Activated T-cell treated with anti-CD3 and anti-CD28 coated beads, Interleukin-2, amount 50 U/mL, for 1 hour (primary cell): ENCODE measurements around the gene MYOG.

ENCODE experiments used
- DNase-seq: peaks from one replicate; pipeline ENCODE4 v3.0.0-alpha.2; 2020

Gene MYOG

DNA sequence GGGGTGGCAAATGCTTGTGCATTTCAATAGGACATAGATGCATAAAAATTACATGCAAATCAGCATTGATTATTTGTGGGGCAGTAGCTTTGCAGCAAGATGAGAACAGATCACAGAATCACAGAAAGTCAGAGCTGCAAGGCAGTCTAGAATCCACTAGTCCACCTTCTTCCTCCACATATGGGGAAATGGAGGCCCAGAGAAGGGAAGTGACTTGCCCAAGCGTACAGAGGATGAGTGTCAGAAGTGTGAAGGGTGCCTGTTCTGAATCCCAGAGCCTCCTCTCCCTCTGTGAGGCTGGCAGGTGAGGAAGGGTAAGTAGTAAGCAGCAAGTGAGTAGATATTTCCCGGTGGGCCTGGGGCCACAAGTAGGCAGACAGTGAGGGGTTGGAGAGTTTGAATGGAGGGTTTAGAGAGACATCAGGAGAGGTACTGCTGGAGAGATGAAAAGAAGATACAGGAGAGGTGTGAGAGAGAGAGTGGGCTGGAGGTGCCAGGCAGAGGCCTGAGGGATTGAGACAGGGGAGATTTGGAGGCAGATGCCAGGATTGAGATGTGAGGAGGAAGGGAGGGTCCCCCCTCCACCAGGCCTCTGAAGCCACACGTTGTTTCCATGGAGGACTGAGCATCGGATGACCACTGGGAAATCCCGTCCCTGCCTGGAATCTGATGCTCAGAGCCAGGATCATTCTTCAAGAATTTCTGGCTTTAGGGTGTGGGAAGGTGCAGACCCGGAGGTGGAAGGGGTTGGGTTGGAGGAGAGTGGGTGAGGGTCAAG lies 4.8 kb upstream of the MYOG start:
- no peak for DNase-seq

DNA sequence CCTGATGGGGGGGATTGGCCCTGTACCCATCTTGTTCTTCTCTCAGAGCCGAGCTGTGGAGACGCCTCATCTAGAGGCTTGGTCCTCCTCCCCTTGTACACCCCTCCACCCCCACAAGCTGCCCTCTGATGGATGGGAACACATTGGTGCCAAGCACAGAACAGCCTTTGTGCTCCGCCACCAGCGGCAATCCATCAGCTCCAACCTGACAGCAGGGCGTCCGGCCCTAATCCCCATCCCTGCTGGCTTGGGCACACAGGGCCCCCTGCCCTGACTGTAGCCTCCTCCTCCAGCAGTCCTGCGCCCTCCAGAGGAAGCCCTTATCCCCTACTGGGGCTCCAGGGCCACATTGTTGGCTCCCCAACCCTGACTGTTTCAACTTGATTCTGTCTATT lies 3.8 kb upstream of the MYOG start:
- no peak for DNase-seq

DNA sequence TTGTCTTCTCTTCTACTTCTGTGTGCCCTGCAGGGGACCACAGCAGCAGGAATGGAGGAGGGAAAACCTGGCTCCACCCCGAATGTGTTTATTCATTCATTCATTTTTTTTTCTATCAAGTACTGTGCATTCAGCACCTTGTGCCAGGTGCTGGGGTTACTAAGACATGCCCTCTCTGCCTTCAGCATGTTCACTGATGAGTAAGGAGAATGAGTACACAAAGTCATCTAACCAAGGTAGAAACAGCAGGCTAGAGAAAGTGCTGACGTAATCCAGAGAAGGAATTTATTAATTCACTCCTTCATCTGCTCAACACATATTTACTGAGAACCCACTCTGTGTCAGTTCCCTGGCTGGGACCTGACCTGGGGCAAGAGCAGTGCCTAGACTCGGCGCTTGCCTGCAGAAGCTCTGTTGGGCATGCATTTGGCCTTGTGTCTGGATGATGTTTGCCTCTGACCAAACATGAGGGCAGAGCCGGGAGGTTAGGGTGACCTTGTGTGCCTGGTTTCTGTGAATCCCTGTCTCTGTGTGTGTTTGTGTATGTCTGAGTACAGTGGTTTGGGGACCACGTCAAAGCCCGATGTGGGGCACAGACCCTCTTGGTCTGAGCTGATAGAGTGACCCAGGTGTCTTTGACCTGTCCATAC lies 3.3 kb upstream of the MYOG start:
- no peak for DNase-seq

- no peak for DNase-seq
These were observed 2.6 kb upstream of the MYOG start for GRCh38 chr1:203088441-203088840.

- no peak for DNase-seq
These were observed 1.4 kb upstream of the MYOG start for GRCh38 chr1:203086992-203087763.

- DNase-seq: no peak
These were observed 954 bp downstream of the MYOG start for GRCh38 chr1:203084588-203085527.

DNA sequence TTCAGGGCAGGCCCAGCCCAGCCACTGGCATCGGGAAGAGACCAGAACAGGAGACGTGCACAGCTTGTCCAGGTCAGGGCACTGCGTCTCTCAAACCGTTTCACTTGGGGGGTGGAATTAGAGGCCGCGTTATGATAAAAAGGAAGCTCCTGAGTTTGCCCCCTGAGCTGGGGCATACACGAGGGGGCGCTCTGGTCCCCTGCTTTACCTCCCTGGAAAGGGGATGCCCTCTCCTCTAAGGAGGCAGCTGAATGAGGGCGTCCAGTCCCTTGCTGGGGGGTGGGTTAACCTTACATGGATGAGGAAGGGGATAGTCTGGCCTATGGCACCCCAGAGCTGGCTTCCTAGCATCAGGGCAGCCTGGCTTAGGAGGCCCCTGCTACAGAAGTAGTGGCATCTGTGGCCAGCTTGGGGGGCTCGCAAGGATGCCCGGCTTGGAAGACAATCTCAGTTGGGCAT lies 2.3 kb downstream of the MYOG start:
- DNase-seq: no peak

DNA sequence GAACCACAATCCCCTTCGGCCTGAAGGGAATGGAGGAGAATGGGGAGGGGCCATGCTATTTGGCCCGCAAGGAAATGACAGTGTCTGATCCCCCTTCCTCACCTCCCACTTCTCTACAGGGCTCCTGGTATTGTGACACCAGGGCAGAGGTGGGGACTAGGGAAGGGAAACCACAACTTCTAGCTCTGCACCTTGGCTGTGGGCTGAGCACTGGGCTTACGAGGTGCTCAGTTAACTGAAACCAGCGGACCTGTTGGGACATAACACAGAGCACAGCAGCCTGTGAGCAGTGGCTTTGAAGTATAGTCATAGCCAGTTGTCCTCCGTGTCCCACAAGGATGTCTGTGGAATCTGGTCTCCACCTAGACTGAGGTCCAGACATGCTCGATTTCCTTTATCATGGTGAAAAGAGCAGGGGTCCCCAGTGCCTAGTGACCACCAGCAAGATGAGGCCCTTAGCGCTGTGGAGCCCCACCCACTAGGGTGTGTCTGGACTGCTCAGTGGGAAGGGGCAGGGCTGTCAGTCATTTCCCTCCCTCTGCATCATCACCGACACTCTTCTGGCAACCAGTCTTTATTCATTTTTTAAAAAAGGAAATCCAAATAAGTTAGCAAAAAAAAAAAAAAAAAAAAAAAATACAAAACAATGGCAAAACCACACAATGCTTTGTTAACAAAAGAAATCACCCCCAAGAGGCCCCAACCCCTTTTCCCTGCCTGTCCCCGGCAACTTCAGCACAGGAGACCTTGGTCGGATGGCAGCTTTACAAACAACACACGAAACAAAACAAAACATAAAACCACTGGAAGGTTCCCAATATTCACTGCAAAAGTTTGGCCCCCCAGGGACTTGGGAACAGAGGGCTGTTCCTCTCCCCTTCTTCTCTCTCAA lies 3.0 kb downstream of the MYOG start:
- no peak for DNase-seq

DNA sequence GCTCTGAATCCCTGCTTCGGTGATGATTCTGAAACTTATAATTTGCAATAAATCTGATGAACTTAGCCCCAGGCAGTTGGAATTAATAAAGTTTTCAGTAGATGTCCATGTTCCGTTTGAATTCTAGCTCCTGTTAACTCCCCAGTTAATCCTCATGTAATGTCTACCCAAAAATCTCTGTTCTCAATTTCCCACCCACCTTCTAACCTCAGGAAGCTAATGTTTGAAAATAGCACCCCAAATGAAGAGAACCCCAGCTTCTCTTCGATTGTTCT lies 3.6 kb downstream of the MYOG start:
- no peak for DNase-seq

- no peak for DNase-seq
These were observed 4.2 kb downstream of the MYOG start for GRCh38 chr1:203081465-203082230.

DNA sequence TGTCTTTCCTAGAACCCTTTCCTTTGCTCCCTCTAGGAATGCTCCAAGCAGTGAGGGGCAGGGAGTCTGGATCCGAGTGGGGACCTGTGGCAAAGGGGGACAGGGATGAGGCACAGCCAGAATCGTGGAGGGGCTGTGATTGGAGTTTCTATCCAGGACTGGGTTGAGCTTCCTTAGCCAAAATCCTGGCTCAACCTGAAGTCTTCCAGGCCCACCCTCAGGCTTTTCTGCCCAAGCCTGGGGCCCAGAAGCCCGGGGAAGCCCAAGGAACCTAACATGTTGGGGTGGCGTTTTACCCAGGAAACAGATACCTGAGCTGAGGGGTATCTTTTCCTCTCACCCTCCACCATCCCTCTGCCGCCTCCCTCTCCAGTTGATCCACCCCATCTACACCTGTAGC lies 5.4 kb downstream of the MYOG start:
- no peak for DNase-seq

DNA sequence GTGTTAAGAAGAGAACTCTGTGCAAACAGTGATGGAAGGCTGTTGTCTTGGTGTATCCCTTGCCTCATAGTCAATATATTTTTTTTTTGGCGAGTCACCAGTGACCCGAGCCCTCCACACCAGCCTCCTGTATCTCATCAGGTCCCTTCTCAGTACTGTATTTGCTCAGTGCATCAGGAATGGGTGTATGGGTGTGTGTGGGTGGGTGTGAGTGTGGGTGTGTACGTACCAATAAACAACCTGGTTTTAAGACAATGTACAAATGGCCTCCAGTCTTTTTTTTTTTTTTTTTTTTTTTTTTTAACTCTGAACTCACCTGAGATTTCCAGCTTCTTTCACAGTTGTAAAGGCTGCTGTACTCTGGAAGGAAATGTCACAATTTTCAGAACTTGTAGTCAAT lies 7.3 kb downstream of the MYOG start:
- DNase-seq: no peak

- DNase-seq: no peak
These were observed 7.9 kb downstream of the MYOG start for GRCh38 chr1:203077956-203078355.

DNA sequence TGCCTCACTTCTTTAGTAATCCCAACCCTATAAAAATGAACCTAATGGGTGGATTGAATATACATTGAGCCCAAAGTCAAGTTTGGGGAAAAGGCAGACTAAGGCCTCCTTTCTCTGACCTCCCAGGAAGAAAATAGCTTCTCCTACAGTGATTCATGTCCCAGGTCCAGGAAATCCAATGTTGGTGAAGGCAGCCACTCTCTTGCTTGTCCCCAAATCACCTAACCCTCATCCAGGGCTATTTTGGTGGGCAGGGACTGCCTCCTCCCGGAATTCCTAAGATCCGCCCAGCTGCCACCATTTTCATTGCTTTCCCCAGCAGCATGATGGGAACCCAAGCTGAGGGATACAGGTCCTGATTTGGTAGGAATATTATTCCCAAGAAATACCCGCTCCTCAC lies 8.4 kb downstream of the MYOG start:
- DNase-seq: no peak

DNA sequence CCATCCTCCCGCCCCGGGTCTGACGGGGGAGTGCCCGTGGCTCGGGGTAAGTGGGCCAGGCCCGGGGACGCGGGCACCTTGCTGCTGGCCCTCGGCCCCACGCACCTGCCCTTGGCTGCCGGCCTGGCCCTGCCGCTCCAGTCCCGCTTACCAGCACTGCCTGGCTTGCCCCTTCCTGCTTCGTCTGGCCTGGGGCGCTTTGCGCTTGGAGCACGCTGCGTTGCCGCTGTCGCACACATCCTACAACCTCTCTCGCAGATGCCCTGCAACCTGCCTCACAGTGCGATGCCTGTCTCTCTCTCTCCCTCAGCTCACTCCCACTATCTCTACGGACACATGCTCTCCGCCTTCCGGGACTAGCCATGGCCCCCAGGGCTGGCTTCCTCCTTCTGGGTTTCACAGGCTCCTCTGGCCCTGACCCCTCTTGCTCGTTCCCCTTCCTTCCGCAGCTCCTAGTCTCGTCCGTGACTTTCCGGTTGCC lies 9.7 kb downstream of the MYOG start:
- DNase-seq: no peak

DNA sequence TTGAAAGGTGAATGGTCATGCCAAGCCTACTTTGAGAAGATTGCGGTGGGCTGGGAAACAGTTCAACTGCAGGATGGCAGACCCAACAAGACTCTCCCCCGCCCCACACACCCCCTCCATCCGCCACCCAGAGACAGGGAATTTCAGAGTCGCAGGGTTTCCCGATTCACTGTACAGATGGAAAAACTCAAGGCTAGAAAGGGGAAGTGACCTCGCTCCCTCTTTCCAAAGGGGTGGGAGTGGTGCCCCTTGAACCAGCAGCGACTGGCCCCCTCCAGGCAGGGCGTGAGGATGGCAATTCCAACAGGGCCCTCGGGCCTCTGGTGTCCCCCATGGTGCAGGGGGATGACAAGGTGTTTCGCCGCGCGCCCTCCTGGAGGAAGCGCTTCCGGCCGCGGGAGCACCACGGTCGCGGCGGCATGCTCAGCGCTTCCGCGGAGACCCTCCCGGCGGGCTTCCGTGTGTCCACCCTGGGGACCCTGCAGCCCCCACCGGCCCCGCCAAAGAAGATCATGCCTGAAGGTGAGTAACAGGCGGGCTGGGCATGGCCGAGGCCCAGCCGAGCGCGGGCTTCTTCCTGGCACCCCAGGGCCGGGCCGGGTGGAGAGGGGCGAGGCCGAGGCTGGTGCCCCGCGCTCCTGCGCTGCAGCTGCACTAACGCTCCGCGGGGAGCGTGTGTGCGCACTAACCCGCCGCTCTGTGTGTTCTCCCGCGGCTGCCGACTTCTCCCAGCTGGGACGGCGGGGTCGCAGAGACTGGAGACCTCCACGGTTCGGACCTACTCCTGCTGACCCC lies 10.4 kb downstream of the MYOG start:
- DNase-seq: no peak

DNA sequence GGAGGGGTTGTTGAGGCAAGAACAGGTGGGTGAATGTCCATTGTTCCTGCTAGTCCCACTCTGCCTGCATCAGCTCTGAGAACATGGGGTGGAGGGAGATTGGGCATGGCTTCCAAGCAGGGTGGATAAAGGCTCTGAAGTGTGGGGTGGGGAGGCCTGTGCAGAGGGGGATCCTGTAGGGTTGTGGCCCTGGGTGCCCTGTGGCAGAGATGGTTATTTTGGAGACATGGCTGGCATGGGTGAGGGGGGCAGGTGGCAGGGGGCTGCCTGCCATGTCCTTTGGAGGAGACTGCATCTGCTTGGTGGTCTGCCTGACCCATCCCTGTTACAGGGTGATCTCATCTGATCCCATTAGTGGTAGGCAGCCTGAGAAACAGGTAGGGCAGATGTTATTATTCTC lies 11.2 kb downstream of the MYOG start:
- no peak for DNase-seq

DNA sequence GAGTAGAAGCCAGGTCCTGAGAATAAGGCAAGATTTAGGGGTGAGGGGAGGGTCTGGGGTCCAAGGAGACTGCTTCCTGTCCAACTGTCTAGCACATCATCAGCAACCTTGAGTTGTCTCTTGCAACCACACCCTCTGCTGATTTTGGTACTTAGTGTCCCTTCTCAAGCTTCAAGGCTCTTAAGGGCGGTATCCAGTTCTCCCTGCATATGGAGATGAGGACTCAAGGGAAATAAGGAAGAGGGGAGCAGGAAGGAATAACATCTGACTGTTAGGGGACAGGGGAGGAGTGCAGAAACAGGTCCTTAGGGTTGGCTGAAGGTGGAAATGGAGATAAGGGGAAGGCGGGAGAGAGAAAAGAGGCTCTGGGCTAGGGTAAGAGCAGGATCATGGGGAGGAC lies 12.3 kb downstream of the MYOG start:
- DNase-seq: no peak

DNA sequence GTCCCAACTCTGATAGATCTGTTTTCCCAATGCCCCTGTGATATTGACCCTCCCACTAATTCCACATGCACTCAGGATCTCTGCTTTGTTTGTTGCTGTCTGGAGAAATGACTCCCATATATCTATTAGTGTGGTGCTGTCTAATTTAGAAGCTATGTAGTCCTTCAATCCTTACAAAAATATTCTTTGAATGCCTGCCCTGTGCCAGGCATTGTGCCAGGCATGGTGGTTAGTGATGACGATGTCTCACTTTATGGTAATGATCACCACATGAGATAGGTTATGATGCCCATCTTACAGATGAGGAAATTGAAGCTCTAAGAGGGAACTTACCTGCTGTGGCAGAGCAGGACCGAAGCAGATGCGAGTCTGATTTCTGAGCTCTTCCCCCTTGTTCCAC lies 12.9 kb downstream of the MYOG start:
- DNase-seq: no peak

DNA sequence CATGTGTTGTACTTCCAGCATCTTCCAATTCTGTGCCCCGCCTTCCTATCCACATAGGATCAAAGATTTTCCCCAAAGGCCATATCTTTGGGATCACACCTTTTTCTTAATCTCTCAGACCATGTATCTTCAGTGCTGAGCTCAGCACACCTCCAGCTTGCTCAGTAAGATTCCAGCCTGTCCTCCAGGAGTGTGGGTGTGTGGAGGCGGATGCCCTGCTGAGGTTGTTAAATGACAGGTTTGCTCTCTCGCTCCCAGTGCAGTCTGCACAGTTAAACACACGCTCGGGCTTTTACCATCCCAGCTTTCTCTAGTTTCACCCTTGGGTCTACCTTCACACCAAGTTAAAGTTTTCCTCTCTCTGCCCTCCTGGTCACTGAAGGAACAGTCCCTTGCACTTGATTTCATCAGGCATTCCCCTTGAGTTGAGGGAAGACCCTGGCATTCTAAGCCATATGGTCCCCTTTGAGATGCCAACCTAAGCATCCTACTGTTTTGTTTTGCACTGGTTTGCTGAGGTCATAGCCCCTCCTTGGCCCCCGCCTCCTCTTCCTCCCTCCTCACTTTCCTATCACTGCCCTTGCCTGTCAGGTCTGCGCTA lies 13.7 kb downstream of the MYOG start:
- no peak for DNase-seq
